ENCODE data around the gene MAP3K8.

The MAP3K8 gene

DNA sequence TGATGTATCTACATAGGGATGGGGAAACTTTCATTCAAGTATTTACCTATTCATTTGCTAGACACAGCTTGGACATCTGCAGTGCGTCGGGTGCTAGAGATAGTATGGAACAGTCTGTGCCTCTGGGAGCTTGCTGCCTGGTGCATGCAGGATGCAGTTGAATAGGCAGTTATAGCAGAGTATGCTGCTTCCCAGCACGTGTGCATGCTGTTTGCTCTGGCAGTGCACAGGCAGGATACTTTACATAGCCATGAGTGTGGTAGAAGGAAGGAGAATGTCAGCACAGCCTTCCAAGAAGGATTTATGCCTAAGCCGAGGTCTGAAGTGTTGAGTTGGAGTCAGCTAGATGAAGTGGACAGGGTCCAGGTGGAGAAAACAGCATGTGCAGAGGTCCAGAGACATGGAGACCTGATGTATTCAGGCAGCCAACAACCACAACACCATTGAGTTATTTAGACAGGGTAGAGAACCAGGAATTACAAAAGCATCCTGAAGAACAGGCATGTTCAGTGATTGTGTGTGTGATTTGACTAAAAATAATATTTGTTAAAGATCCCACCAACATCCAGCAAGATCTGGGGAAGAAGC, 8.1 kb downstream of the MAP3K8 start:
- TF ChIP-seq, protein P1, sequence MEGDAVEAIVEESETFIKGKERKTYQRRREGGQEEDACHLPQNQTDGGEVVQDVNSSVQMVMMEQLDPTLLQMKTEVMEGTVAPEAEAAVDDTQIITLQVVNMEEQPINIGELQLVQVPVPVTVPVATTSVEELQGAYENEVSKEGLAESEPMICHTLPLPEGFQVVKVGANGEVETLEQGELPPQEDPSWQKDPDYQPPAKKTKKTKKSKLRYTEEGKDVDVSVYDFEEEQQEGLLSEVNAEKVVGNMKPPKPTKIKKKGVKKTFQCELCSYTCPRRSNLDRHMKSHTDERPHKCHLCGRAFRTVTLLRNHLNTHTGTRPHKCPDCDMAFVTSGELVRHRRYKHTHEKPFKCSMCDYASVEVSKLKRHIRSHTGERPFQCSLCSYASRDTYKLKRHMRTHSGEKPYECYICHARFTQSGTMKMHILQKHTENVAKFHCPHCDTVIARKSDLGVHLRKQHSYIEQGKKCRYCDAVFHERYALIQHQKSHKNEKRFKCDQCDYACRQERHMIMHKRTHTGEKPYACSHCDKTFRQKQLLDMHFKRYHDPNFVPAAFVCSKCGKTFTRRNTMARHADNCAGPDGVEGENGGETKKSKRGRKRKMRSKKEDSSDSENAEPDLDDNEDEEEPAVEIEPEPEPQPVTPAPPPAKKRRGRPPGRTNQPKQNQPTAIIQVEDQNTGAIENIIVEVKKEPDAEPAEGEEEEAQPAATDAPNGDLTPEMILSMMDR (IDR thresholded peaks at IDR 0.05): no peak

DNA sequence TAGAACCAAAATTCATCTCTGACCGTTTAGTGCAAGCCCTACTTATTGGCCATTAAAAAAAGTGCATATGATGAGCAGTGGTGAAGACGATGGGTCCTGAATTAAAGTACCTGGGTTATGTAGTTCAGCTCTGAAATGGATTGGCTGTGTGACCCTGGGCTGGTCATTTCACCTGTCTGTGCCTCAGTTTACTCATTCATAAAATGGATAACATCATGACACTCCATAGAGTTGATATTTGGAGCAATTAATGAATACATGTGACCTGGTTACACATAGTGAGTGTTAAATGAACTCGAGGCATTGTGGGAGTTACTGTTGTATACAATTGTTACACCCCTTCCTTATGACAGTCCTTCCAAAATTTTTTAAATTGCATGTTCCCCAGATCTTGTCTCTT, 9.1 kb downstream of the MAP3K8 start:
- TF ChIP-seq, protein P1 (IDR thresholded peaks at IDR 0.05): no peak

DNA sequence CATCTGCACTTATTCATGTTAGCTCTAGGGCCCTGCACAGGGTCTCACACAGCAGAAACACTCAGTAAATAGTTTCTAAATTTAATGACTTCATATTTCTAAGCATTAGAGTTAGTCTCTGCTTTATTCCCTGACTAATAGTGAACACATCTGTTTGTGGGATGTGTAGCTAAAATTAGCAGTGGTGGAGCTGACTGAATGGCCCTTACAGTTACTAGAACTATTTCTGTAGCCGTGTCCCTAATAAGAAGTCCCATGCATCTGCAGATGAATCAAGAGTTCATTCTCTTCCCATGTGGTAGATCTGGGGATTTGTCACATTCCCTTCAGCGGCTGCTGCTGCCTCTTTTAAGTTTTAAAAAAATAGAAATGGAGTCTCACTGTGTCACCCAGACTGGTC, 11.7 kb downstream of the MAP3K8 start:
- TF ChIP-seq, protein P1 (IDR thresholded peaks at IDR 0.05): no peak

DNA sequence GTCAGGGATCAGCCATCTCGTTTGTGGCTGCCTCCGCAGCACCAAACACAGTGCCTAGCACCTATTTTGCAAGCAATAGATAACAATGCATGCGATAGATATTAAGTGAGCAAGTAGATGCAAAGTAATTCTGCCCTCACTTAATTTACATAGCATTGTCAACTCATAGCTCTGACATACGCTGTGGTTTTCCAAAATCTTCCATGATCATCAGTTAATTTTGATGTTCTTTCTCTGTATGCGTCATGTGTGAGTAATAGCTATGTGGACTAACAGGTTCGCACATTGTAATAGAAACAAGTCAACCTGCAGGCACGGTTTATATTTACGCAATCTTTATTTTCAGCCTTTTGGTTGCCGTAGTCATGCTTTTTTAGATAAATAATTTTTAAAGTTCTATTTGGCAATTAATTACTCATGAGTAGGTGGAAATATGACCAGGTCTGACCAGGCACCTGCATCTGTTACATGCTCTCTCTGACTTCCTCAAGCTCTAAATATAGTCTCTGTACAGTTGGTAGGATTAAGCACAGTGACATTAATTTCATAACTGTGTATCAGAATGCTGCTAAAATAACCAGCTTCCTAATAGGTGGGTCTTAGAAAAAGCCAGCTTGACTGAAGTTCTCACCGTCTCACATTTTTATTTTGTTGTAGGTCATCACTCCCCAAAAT, 13.3 kb downstream of the MAP3K8 start:
- TF ChIP-seq, protein P1 (IDR thresholded peaks at IDR 0.05): no peak

DNA sequence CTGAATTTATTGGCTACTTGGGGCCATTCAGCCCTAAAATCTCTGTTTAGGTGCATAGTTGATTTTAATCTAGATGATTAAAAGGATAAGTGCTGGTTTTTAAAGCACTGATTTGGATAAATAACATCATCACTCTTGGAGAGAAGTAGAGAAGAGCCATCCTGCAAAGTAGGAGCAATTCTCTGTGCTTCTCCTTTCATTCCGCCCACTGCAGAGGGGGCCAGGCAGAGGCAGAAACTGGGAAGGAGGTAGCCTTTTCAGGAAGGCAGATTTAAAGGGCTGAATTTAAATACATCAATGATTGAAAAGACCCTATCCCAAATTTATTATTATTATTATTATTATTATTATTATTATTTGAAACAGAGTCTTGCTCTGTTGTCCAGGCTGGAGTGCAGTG, 14.1 kb downstream of the MAP3K8 start:
- TF ChIP-seq, protein P1 (IDR thresholded peaks at IDR 0.05): no peak

DNA sequence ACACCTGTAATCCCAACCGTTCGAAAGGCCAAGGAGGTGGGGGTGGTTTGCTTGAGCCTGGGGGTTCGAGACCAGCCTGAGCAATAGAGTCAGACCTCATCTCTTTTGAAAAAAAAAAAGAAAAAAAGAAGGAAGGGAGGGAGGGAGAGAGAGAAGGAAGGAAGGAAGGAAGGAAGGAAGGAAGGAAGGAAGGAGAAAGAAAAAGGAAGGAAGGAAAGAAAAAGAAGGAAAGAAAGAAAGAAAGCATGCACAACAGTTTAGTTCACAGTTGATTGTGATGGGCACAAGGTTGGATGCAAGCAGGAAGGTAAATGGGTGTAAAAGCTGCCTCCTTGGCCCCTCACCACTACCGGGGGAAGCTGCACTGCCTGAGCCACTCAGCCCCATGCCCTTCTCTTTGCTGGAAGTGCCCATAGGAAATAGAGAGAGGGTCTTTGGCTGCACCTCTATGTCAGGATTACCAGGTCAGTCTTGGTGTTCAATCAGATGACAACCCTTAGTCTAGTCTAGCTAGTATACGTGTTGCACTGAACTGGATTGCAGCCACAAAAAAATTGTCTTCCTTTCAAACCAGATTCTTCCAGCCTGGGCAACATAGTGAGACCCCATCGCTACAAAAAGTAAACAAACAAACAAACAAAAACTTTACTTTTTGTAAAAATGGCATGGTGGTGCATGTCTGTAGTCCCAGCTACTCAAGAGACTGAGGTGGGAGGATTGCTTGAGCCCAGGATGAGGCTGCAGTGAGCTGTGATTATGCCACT, 20.0 kb downstream of the MAP3K8 start:
- TF ChIP-seq, protein P1 (IDR thresholded peaks at IDR 0.05): no peak

DNA sequence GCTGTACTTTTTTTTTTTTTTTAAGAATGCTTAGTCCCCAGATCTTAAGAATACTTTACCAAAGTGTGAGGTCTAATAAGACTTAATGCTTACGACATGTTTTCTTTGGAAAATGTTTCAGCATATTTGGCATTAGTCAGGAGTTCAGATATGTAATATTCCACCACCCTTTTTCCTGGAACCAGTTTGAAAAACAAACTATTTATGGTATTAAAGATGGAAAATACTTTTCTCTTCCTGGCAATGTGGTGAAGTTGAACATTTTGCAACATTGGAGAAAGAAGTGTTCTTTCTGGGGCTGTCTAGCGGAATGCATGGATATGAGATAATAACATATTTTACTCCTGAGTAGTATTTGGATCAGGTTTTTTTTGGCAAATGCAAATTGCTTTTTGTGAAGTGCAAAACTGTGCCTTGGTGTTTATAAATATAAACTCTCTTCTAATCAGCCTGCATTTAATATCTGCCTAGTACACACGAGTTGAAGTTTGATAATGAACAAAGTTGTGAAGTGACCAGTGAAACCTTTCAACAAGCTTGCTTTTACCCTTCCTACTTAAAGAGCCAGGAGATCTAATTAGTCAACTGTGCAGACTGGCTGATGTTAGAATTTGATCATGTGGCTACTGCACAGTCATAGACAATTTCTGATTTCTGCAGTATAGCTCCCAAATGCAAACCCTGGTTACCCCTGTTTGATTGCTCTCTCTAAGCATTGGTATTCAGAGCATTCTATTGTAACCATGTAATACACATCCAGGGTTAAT, 20.9 kb downstream of the MAP3K8 start:
- TF ChIP-seq, protein P1 (IDR thresholded peaks at IDR 0.05): no peak
